ENCODE data around the gene LRRC8D.

DNA sequence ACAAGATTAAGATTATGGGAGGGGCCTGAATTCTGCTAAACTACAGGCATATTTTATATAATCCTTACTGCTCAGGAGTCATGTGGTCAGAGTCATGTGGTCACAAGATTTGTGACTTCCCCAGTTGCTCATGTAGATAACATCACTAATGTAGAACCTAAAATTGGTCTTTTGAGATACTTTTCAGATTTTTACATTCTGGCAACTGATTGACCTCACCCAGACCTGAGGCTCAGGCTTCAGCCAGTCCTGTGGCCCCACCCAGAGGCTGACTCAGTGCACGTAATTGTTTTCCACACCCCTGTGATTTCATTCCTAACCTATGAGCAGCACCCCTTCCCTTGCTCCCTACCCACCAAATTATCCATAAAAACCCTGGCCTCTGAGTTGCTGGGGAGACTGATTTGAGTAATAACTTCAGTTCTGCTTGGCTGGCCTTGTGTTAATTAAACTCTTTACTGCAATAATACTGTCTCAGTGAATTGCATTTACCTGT, 132.3 kb downstream of the LRRC8D start:
- no peak for TF ChIP-seq POLR2A (IDR thresholded peaks at IDR 0.05)
- TF ChIP-seq, protein P1, sequence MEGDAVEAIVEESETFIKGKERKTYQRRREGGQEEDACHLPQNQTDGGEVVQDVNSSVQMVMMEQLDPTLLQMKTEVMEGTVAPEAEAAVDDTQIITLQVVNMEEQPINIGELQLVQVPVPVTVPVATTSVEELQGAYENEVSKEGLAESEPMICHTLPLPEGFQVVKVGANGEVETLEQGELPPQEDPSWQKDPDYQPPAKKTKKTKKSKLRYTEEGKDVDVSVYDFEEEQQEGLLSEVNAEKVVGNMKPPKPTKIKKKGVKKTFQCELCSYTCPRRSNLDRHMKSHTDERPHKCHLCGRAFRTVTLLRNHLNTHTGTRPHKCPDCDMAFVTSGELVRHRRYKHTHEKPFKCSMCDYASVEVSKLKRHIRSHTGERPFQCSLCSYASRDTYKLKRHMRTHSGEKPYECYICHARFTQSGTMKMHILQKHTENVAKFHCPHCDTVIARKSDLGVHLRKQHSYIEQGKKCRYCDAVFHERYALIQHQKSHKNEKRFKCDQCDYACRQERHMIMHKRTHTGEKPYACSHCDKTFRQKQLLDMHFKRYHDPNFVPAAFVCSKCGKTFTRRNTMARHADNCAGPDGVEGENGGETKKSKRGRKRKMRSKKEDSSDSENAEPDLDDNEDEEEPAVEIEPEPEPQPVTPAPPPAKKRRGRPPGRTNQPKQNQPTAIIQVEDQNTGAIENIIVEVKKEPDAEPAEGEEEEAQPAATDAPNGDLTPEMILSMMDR (IDR thresholded peaks at IDR 0.05) = no peak

Data from stomach (tissue), 4 donors.